ENCODE measurements around the gene GANAB. TPM values are rescaled to one million over a fixed set of nuclear protein-coding genes. Genes with fewer than 3 reads are reported as not detected.

The GANAB gene
- total RNA-seq, 4 donors from 2014 or later: 77.7 to 129 (median 111) TPM

GRCh38 chr11:62688491-62688890 lies 42.1 kb upstream of the GANAB start:
- DNase-seq (ENCODE audit: extremely low spot score): no peak
- 34% methylated on average over 1 of the region's 1 CpG for whole genome bisulfite sequencing
- Histone ChIP-seq H3K4me3 (peak overlapping the region; percentile 47 to 57 (median 50)), H3K36me3 (peaks cover 12 to 39% (median 35%) of the 10 kb centered on the region in 4 donors), H3K27ac (replicated peaks in 1 of 4) (peak overlapping the region; percentile 57 to 80 (median 72)), H3K27me3 (peaks cover 3 to 20% (median 8%) of the 10 kb centered on the region in 4 donors), H3K9me3 (no peaks in the 10 kb centered on the region), H3K4me1 (peaks cover 7 to 34% (median 28%) of the 10 kb centered on the region in 4 donors)
- intact Hi-C loops (cut with DNase I): no loop called here
- TF ChIP-seq CTCF (IDR thresholded peaks at IDR 0.05) (no peak), POLR2AphosphoS5 (IDR thresholded peaks at IDR 0.05) (no peak), EP300 (IDR thresholded peaks at IDR 0.05) (no peak), POLR2A (IDR thresholded peaks at IDR 0.05; ENCODE audit: low read depth) (no peak)

- peaks cover 9 to 31% (median 29%) of the 10 kb centered on the region in 4 donors for H3K36me3 ChIP-seq
- peaks cover 7 to 34% (median 28%) of the 10 kb centered on the region in 4 donors for H3K4me1 ChIP-seq
- peaks cover 3 to 20% (median 8%) of the 10 kb centered on the region in 4 donors for H3K27me3 ChIP-seq
- H3K27ac ChIP-seq (replicated peaks in 1 of 4): peak overlapping the region; percentile 57 to 80 (median 72)
- no peaks in the 10 kb centered on the region for H3K9me3 ChIP-seq
- H3K4me3 ChIP-seq: peak overlapping the region; percentile 47 to 57 (median 50)
- TF ChIP-seq POLR2A (IDR thresholded peaks at IDR 0.05; ENCODE audit: low read depth) (no peak), EP300 (IDR thresholded peaks at IDR 0.05) (no peak), POLR2AphosphoS5 (IDR thresholded peaks at IDR 0.05) (no peak), CTCF (IDR thresholded peaks at IDR 0.05) (no peak)
- no peak for DNase-seq (ENCODE audit: extremely low spot score)
- 55% methylated on average over 20 of the region's 74 CpGs for WGBS
- intact Hi-C loops (cut with DNase I): no loop called here
These were observed 41.3 kb upstream of the GANAB start for GRCh38 chr11:62687508-62688396.

- Histone ChIP-seq H3K27ac (replicated peaks in 1 of 4) (no peak overlapping the region), H3K27me3 (peaks cover under 1 to 8% (median 1%) of the 10 kb centered on the region in 4 donors), H3K36me3 (peaks cover 4 to 8% (median 5%) of the 10 kb centered on the region in 4 donors), H3K4me1 (peaks cover 23 to 37% (median 31%) of the 10 kb centered on the region in 4 donors), H3K4me3 (no peak overlapping the region), H3K9me3 (no peaks in the 10 kb centered on the region)
- 96% methylated on average over 7 of the region's 7 CpGs for WGBS
- no peak for DNase-seq (ENCODE audit: extremely low spot score)
- TF ChIP-seq EP300 (IDR thresholded peaks at IDR 0.05): no peak
- TF ChIP-seq POLR2A (IDR thresholded peaks at IDR 0.05; ENCODE audit: low read depth): no peak
- no peak for TF ChIP-seq CTCF (IDR thresholded peaks at IDR 0.05)
- no peak for TF ChIP-seq POLR2AphosphoS5 (IDR thresholded peaks at IDR 0.05)
- intact Hi-C loops (cut with DNase I): no loop called here
These were observed 36.1 kb upstream of the GANAB start for GRCh38 chr11:62682518-62682917.

DNA sequence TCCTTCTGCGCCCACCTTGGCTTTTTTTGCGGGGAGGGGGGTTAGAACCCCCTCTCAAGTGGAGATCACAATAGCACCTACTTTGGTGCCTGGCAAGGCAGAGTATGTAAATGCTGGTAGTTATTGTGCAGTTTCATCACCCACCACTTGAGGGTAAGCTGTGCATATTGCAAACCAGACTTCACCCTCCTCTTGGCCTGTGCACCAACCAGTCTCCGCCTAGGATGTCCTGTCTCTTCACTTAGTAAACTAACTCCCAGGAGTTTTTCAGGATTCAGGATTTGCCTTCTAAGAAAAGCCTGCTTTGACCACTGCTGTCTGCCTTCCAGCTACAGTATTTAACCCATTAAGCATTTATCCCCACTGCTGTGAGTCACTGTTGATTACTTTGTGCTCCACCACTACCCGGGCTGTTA lies 34.4 kb upstream of the GANAB start:
- Histone ChIP-seq H3K9me3 (no peaks in the 10 kb centered on the region), H3K36me3 (peaks cover 17 to 24% (median 22%) of the 10 kb centered on the region in 4 donors), H3K27me3 (no peaks in the 10 kb centered on the region), H3K4me3 (no peak overlapping the region), H3K4me1 (peaks cover 26 to 45% (median 38%) of the 10 kb centered on the region in 4 donors), H3K27ac (replicated peaks in 1 of 4) (peak overlapping the region; percentile 31 to 94 (median 88))
- WGBS: 45% methylated on average over 4 of the region's 4 CpGs
- TF ChIP-seq CTCF (IDR thresholded peaks at IDR 0.05): peak; percentile 24 to 52 (median 39)
- no peak for TF ChIP-seq POLR2A (IDR thresholded peaks at IDR 0.05; ENCODE audit: low read depth)
- no peak for DNase-seq (ENCODE audit: extremely low spot score)
- intact Hi-C loops (cut with DNase I): no loop called here
